DMS 273 (cell line): ENCODE measurements around the gene UQCR10.
A peak's percentile ranks its signal among the peaks of the same experiment; 100 is the strongest.

Experiments used
- DNase-seq: peaks from one replicate; lab custom pipeline; 2025; ENCODE audit not compliant: unreplicated experiment; lab: John Stamatoyannopoulos, UW

Gene UQCR10

DNA sequence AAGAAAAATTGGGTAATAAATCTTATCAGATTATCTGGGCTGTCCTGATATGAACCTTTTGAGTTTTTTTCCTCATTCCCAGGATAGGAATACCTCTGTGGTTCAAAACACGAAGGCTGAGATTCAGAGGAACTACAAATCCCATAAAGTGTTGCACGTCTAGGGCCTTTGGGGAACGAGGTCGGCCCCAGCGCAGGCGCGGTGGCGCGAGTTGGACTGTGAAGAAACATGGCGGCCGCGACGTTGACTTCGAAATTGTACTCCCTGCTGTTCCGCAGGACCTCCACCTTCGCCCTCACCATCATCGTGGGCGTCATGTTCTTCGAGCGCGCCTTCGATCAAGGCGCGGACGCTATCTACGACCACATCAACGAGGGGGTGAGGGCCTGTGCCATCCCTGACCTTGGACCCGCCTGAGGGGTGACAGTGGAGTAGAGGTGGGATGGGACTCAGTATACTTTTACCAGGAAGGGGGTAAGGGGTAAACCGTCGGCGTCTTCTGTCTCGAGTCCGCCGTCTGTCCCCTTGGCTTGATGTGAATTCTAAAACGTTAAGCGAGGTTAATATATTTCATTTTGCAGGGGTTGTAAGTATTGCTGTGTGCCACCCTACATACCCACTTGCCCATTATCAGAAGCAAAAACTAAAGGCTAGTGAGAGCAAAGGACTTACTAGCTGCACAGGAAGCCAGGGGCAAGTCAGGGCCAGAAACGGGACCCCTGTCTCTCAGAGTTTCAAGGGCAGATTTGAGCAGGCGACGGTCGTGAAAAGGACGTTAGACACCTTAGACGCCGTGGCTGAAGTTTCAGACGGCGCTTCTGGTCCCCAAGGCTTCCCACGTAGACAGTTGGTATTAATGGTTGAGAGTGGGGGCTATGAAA, at the start of gene UQCR10:
TSS of gene UQCR10 (plus strand) at position 199 of the 881 bp plus-strand sequence. CDS start at position 229, 30 bp downstream.
- DNase-seq, result peak; percentile 93

GRCh38 chr22:29717789-29718188, 49.4 kb upstream of the UQCR10 start:
- peak; percentile 69 for DNase-seq

DNA sequence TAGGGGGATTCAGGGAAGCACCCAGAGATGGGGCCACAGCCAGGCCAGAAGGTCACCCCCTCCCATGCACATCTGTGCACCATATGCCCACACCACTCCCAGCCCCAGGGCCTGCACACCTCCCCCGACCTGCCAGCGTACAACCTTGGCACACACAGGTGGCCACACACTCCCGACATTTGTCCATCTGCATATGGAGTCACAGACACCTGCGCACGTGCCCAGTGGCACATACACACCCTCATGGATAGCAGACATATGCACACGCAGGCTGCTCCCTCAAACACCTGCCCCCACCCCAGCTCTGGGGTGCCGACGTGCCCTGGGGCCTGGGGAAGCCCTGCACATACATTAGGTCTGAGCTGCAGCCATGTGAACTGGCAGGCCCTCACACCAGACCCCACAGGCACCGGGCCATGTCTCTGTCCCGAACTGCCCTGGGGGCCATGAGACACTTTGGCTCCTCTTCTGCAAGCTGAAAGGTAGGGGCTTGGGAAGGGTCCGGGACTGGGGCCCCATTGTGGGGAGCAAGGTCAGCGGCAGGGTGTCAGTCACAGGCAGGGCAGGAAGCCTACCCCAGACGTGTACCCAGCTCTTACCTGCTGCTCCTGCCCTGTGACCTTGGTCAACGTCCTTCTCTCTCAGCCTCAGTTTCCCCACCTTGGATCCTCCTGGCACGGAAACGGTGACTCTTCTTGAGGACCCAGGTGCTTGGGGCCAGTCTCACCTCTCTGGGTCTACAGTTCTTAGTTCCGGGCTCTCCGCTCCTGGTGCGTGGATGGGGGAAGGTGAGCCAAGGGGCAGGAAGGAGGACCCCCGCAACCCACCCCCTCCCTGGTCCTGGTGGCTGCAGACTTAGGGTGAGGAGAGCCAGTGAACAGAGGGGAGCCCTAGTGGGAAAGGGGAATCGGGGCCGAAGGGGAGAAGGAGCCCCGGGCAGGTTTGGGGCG, 47.9 kb upstream of the UQCR10 start:
- peak; percentile 71 for DNase-seq

DNA sequence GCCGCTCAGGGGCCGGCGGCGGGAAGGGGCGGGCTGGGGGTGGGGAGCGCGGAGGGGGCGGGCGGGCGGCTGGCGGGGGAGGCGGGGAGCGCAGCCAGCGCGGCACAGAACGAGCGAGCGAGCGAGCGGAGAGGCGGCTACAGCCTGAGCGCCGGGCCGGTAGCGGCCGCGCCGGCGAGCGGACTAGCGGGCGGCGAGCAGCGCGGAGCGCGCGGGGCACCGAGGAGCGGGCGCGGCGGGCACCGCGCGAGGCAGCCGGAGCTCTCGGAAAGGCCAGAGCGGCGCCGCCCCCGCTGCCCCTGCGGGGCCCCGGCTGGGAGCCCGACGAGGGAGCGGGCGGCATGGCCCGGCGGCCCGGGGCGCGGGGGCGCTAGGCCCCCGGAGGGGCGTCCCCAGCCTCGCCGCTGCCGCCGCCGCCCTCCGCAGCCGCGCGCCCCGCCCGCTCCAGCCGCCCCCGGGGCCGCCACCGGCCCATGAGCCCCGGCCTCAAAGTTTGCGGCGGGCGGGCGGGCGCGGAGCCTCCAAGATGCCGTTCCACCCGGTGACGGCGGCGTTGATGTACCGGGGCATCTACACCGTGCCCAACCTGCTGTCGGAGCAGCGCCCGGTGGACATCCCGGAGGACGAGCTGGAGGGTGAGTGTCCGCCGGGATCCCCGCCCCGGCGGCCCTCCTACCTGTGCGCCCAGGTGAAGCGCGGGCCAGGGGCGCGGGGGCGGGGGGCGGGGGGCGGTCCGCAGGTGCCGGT, 47.1 kb upstream of the UQCR10 start, which contains the start of gene CABP7:
TSS of gene CABP7 (plus strand) at position 105 of the 747 bp plus-strand sequence. CDS start at position 527, 422 bp downstream.
- DNase-seq, result peak; percentile 65

DNA sequence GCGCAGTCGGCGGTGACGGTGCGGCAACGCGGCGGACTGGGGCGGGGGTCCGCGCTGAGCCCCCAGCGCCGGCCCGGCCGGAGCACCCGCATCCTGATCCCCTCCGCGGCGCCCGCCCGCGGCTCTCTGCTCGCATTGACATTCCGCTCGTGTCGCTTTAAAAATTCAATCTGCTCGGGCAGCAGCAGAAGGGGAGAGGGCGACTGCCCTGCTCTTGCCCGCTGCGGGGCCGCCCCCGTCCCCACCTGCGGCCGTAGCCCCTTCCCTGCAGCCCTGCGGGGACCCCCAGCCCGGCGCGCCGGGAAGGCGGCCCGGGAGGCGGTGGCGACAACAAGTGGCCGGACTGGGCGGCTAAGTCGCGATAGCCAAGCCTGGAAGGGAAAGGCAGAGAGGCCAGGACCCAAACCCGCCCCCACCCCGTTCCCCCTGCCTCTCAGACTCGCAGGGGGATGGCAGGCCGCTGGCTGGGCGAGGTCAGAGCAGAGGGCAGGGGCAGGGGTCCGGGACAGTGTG, 46.3 kb upstream of the UQCR10 start:
- DNase-seq, result no peak

GRCh38 chr22:29722151-29722550, 45.0 kb upstream of the UQCR10 start:
- no peak for DNase-seq

DNA sequence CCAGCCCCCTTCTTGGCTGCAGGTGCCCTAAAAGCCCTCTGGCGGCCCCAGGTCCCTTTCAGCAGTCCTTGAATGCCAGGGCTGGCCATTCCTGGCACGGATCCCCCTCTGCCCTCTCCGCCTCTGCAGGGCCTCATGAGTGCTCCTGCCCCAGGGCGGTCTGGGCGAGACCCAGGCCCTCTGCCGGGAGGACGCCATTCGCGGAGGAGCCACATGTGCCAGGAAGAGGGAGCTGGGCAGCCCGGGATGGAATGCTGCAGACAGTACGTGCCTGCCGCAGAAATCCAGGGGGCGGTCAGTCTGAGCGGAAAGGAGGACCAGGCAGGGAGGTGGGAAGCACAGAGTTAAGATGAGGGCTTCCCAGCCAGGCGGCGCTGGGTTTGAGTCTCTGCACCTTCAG, 44.6 kb upstream of the UQCR10 start:
- no peak for DNase-seq

GRCh38 chr22:29723766-29724165, 43.4 kb upstream of the UQCR10 start:
- no peak for DNase-seq

DNA sequence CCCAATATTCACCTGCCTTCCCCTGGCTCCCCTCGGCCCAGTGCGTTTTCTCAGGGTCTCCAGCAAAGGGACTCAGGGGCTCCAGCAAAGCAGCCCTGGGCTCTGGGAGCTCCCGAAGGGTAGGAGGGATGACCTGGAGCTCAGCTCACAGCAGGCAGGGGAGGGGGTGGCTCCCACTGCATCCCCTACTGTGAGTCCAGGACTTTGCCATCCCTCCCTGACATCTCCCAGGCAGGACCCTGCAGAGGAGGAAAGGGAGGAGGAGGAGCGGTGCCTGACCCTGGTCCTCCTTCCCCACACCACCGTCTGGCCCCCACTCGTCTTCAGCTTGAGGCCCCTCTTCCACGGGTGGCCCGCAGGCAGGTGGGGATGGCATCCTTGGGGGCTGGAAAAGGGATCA, 42.3 kb upstream of the UQCR10 start:
- DNase-seq, result no peak

- DNase-seq, result no peak
Measured at GRCh38 chr22:29726106-29726505, 41.1 kb upstream of the UQCR10 start.

- DNase-seq, result no peak
Measured at GRCh38 chr22:29726512-29727130, 40.5 kb upstream of the UQCR10 start.

DNA sequence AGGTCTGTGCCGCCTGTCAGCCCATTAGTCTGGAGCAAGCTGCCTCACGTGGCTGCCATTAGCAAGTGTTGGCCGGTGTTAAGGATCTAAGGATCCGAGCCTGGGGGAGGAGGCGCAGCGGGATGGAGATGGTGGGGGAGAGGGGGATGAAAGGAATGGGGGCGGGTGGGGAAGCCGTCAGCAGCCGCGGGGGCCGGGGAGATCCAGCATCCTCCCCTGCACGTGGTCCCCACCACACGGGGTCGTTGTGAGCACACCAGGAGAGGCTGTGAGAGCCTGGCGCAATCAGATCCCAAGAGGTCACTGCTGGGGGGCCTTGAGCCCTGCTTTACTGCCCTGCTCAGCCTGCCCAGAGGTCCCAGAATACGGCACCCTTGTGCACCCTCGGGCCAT, 40.0 kb upstream of the UQCR10 start:
- DNase-seq, result peak; percentile 65

DNA sequence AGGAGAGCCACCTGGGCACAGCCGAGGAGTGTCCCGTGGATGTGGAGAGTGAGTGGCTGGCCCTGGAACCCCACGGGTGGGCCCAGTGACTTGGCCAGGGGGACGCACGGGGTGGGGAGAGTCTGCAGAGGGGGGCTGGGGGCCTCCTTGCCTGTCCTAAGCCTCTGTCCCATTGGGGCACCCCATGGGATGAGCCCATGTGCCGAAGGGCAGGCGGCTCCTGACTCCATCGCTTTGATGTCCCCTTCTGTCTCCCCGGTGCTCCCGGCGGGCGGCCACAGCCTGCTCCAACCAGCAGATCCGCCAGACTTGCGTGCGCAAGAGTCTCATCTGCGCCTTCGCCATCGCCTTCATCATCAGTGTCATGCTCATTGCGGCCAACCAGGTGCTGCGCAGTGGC, 38.0 kb upstream of the UQCR10 start:
- DNase-seq, result no peak

- DNase-seq, result no peak
Measured at GRCh38 chr22:29731058-29731850, 35.9 kb upstream of the UQCR10 start.

- no peak for DNase-seq
Measured at GRCh38 chr22:29732883-29733282, 34.3 kb upstream of the UQCR10 start.

GRCh38 chr22:29733362-29734201, 33.6 kb upstream of the UQCR10 start:
- peak; percentile 68 for DNase-seq

DNA sequence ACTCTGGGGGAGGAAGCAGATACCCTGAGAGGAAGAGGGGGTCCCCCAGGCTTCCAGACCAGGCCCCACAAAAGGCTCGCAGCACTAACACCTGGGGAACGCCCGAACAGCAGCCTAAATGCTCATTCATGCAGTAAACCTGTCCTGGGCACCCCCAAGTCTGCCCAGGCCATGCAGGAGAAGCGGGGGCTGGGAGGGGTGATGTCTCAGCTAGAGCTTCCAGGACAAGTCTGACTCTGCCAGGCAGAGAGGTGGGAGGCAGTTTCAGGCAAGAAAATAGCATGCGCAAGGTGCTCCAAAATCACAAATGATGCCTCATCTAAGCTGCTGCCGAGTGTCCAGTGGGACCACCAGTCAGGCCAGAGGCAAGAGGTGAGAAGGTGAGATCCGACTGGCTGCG, 32.8 kb upstream of the UQCR10 start:
- peak; percentile 22 for DNase-seq

GRCh38 chr22:29734838-29735237, 32.3 kb upstream of the UQCR10 start:
- DNase-seq, result no peak

GRCh38 chr22:29735416-29735815, 31.8 kb upstream of the UQCR10 start:
- no peak for DNase-seq
